Activated CD4-positive, alpha-beta memory T cell treated with anti-CD3 and anti-CD28 coated beads, Interleukin-2, amount 10 ng/mL, durations not matched to agents 7 days and 5 days (primary cell): ENCODE measurements around the gene PRRC2B. TPM values are rescaled to one million over a fixed set of nuclear protein-coding genes. Genes with fewer than 3 reads are reported as not detected.
A peak's percentile ranks its signal among the peaks of the same experiment; 100 is the strongest.
"Not testable (repeated sequence)": the region's sequence is repeated elsewhere in the genome, so short reads cannot be mapped to it uniquely, and the experiment has no call there.

Experiments
- CTCF ChIA-PET: fragments of 350-600 bp; sonication (Branson Sonifier 250); formaldehyde crosslinking; loops from one replicate; lab custom pipeline; 2021; ENCODE audit warnings: antibody characterized with exemption, inconsistent platforms; lab: Charles Lee
- POLR2A ChIA-PET: fragments of 350-600 bp; sonication (Branson Sonifier 250); formaldehyde crosslinking; loops from one replicate; lab custom pipeline; 2021; ENCODE audit warnings: antibody characterized with exemption; lab: Charles Lee
- DNase-seq: peaks from one replicate; pipeline ENCODE4 v3.0.0-alpha.2; 2020
- H3K27ac Mint-ChIP-seq: one replicate; pipeline ENCODE4 v1.8.0; 2021; ENCODE audit warnings: mild to moderate bottlenecking, mixed read lengths
- H3K27me3 Mint-ChIP-seq: one replicate; pipeline ENCODE4 v1.8.0; 2021; ENCODE audit warnings: mixed read lengths
- H3K36me3 Mint-ChIP-seq: one replicate; pipeline ENCODE4 v1.8.0; 2021; ENCODE audit warnings: low read depth, mixed read lengths
- H3K4me1 Mint-ChIP-seq: one replicate; pipeline ENCODE4 v1.8.0; 2021; ENCODE audit warnings: mixed read lengths
- H3K4me3 Mint-ChIP-seq: one replicate; pipeline ENCODE4 v1.8.0; 2021; ENCODE audit warnings: mild to moderate bottlenecking, mixed read lengths
- H3K9me3 Mint-ChIP-seq: one replicate; pipeline ENCODE4 v1.8.0; 2021; ENCODE audit warnings: mixed read lengths
- total RNA-seq, 2 experiments: library from RNA; stranded (reverse); gene quantifications; one replicate each; pipeline ENCODE4 v1.2.3, GENCODE V29; 2021

The PRRC2B gene
- total RNA-seq, 2 experiments from 2014 or later, result 178 to 190 TPM

DNA sequence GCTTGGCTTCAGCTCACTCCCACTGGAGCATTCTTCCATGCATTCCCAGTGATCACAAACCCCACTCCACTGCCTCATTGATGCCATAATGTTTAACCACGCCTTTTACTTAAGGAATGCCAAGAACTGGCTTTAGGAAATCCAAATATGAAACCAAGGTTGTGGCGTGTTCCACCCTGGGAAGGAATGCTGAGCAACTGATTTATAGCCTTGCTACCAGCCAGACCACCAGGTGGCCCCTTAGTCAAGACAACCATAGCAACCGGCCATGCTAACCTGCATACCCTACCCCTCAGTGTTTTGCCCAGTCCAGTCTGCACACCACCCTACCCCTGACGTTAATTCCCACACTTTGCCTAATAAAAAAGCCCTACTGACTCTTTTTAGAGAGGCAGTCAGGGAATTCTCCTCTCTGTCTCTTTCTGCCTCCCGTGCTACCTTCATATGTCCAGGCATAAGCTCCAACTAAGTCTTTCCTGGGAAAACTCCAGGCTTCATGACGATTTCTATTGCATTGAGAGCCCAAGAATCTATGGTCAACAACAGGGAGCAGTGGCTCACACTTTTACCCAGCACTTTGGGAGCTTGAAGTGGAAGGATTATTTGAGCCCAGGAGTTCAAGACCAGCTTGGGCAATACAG lies 27.0 kb upstream of the PRRC2B start:
- H3K36me3 Mint-ChIP-seq, result no peaks in the 10 kb centered on the region
- no peak overlapping the region for H3K27ac Mint-ChIP-seq
- no peaks in the 10 kb centered on the region for H3K9me3 Mint-ChIP-seq
- peaks cover 2% of the 10 kb centered on the region for H3K4me1 Mint-ChIP-seq
- no peak for DNase-seq
- POLR2A ChIA-PET, result no interaction called here
- no peak overlapping the region for H3K4me3 Mint-ChIP-seq
- H3K27me3 Mint-ChIP-seq, result no peaks in the 10 kb centered on the region
- CTCF ChIA-PET, result interaction anchor here (0.8 to 1.6 kb wide), 2 partner anchors 16 to 24 kb away, joined by 3 to 6 read pairs; no protein-coding TSS in a partner anchor

DNA sequence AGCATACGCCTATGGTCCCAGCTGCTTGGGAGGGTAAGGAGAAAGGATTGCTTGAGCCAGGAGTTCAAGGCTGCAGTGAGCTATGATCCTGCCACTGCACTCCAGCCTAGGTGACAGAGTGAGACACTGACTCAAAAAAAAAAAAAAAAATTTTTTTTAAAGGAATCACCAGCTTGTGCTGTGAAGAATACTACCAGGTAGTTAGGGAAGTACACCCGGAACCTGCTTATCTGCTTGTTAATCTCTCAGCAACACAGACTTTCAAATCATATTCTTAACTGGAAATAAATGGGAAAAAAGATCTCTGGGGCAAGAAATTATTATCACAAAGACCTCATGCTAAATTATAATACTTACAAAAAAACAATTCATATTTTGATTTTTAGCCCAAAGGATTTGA lies 26.4 kb upstream of the PRRC2B start:
- DNase-seq, result no peak
- ChIA-PET POLR2A (no interaction called here), CTCF (interaction anchor here (0.6 to 1.6 kb wide), 3 partner anchors 17 to 321 kb away, joined by 3 to 6 read pairs (median 6); no protein-coding TSS in a partner anchor)
- H3K36me3 Mint-ChIP-seq, result no peaks in the 10 kb centered on the region
- H3K4me1 Mint-ChIP-seq, result peaks cover 7% of the 10 kb centered on the region
- no peaks in the 10 kb centered on the region for H3K9me3 Mint-ChIP-seq
- H3K27me3 Mint-ChIP-seq, result no peaks in the 10 kb centered on the region
- H3K4me3 Mint-ChIP-seq, result no peak overlapping the region
- H3K27ac Mint-ChIP-seq, result no peak overlapping the region

DNA sequence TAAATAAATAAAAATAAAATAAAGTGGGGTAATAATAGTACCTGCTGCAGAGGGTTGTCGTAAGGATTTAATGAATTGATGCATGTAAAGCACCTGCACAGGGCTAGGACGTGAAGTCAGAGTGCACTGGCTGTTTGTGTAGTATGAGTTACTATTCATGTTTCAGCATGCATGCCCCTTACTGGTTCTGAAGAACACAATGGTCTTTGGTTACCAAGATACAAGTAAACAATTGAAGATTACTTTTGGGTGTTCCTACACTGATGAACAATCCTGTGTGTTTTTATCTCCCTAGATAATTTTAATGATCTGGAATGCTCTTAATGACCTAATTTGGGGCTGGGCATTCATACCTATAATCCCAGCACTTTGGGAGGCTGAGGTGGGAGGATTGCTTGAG lies 23.2 kb upstream of the PRRC2B start:
- no peak for DNase-seq
- Mint-ChIP-seq H3K36me3 (no peaks in the 10 kb centered on the region), H3K27me3 (no peaks in the 10 kb centered on the region), H3K4me1 (peaks cover 19% of the 10 kb centered on the region), H3K27ac (no peak overlapping the region), H3K9me3 (no peaks in the 10 kb centered on the region), H3K4me3 (no peak overlapping the region)
- ChIA-PET CTCF (interaction anchor here (0.5 to 0.7 kb wide), 2 partner anchors 10 to 60 kb away, joined by 3 to 5 read pairs; no protein-coding TSS in a partner anchor), POLR2A (no interaction called here)

DNA sequence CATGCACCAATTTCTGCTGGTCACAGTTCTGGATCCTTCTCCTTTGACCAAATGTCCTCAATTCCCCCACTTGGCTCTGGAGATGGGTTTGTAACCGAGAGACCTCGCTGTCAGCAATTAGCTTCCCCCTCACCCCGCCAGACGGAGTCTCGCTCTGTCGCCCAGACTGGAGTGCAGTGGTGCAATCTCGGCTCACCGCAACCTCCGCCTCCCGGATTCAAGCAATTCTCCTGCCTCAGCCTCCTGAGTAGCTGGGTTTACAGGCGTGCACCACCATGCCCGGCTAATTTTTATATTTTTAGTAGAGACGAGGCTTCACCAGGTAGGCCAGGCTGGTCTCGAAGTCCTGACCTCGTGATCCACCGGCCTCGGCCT lies 21.3 kb upstream of the PRRC2B start:
- DNase-seq, result not testable (repeated sequence)

DNA sequence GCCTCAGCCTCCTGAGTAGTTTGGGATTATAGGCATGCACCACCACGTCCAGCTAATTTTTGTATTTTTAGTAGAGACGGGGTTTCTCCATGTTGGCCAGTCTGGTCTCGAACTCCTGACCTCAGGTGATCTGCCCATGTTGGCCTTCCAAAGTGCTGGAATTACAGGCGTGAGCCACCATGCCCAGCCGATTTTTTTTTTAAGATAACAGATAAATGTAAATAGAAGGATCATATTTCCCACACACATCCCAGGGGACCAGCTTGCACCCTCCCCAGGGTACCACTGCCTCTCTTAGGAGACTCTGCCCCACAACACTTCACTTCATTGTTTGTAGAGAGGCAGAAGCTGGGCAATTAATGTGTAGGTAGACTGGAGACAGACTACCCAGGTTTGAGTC lies 19.2 kb upstream of the PRRC2B start:
- H3K36me3 Mint-ChIP-seq, H3K9me3 Mint-ChIP-seq, DNase-seq, H3K27me3 Mint-ChIP-seq, CTCF ChIA-PET, H3K27ac Mint-ChIP-seq: not testable (repeated sequence)
- Mint-ChIP-seq H3K4me1 (peaks cover 19% of the 10 kb centered on the region), H3K4me3 (peak overlapping the region; percentile 96)
- POLR2A ChIA-PET, result interaction anchor here (3.5 kb wide), 1 partner anchor 23 kb away, joined by 42 read pairs; no protein-coding TSS in a partner anchor

More for the DNA sequence above, 21.3 kb upstream of the PRRC2B start:
- Mint-ChIP-seq H3K4me3 (peak overlapping the region; percentile 96), H3K27ac (peak overlapping the region; percentile 88), H3K4me1 (peaks cover 19% of the 10 kb centered on the region)
- H3K27me3 Mint-ChIP-seq, H3K36me3 Mint-ChIP-seq, H3K9me3 Mint-ChIP-seq: not testable (repeated sequence)
- CTCF ChIA-PET, result interaction anchor here (0.6 to 2.7 kb wide), 17 partner anchors 8 to 1839 kb away, joined by 3 to 21 read pairs (median 6); partner anchors contain the start of gene POMT1
- POLR2A ChIA-PET, result interaction anchor here (0.8 to 3.5 kb wide), 31 partner anchors 10 to 1298 kb away, joined by 3 to 42 read pairs (median 4); partner anchors contain the start of genes GTF3C4, NTNG2, NUP214 and POMT1

DNA sequence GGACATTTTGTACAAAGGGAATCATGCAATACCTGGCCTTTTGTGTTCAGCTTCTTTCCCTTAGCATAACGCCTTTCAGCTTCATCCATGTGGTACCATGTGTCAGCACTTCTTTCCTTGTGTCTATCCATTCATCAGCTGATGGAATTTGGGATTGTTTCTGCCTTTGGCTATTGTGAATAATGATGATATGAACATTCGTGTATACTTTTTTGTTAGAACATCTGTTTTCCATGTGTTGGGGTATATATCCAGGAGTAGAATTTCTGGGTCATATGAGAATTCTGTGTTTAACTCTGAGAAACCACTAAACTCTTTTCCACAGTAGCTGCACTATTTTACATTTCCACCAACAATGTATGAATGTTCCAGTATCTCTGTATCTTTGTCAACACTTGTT lies 14.8 kb upstream of the PRRC2B start:
- Mint-ChIP-seq H3K4me3 (no peak overlapping the region), H3K36me3 (no peaks in the 10 kb centered on the region), H3K4me1 (peaks cover 7% of the 10 kb centered on the region), H3K27ac (no peak overlapping the region), H3K27me3 (peaks cover 3% of the 10 kb centered on the region), H3K9me3 (no peaks in the 10 kb centered on the region)
- ChIA-PET POLR2A (no interaction called here), CTCF (no interaction called here)
- no peak for DNase-seq

DNA sequence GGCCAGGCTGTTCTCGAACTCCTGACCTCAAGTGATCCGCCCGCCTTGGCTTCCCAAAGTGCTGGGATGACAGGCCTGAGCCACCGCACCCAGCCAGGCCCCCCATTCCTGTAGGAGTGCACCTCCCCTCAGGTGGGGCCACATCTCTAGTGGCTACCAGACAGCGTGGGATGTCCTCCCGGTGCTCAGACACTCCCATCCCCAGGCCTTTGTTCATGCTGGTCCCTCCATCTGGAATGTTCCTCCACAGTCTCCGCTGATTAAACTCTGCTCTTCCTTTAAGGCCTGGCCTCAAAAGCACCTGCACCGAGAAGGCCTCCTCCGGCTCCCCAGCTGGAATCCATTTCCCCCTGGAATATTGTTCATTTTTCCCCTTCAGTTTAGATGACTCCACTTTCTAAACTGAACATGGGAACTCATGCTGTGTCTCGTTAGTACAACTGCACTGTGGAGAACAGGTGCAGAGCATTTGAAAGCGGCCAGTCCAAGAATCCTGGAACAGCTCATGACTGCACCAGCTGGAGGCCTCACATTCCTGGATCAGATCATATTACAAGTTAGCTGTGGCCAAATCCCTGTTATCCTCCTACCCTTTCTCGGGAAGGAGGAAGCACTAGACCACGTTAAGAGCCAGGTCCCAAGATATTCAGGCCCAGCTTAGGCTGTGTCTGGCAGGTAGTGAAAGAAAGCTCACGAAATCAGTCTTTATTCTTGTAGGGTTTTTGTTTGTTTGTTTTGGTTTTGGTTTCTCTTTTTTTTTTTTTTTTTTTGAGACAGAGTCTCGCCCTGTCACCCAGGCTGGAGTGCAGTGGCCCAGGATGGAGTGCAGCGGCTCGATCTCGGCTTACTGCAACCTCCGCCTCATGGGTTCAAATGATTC lies 10.8 kb upstream of the PRRC2B start:
- no peaks in the 10 kb centered on the region for H3K9me3 Mint-ChIP-seq
- POLR2A ChIA-PET, result interaction anchor here (0.7 to 1.3 kb wide), 3 partner anchors 10 to 15 kb away, joined by 3 to 7 read pairs (median 5); no protein-coding TSS in a partner anchor

DNA sequence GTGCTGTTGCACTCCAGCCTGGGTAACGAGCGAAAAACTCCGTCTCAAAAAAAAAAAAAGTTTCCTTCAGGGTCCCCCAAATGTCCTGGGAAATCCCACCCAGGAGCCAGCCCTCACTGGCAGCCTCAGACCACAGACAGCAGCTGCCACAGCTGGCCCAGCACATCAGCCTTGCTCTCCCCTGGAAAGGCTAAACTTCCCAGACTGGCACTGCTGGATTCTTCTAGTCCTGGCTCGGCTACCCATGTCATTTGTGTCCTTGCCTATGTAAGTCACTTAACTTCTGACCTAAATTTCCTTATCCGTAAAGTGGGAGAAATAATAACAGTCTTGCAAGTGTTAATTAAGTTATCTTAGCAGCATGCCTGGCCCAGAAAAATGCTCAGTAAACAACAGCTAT lies 8.6 kb upstream of the PRRC2B start:
- H3K27ac Mint-ChIP-seq, result no peak overlapping the region
- H3K9me3 Mint-ChIP-seq, result no peaks in the 10 kb centered on the region
- no peaks in the 10 kb centered on the region for H3K36me3 Mint-ChIP-seq
- DNase-seq, result no peak
- H3K4me1 Mint-ChIP-seq, result peaks cover 6% of the 10 kb centered on the region
- no peak overlapping the region for H3K4me3 Mint-ChIP-seq
- ChIA-PET CTCF (interaction anchor here (3.5 kb wide), 1 partner anchor 12 kb away, joined by 13 read pairs; no protein-coding TSS in a partner anchor), POLR2A (interaction anchor here (1.1 kb wide), 1 partner anchor 12 kb away, joined by 7 read pairs; no protein-coding TSS in a partner anchor)
- peaks cover 6% of the 10 kb centered on the region for H3K27me3 Mint-ChIP-seq

More for the DNA sequence above, 10.8 kb upstream of the PRRC2B start:
- H3K4me1 Mint-ChIP-seq, result peaks cover 6% of the 10 kb centered on the region
- H3K36me3 Mint-ChIP-seq, result no peaks in the 10 kb centered on the region
- no peak overlapping the region for H3K4me3 Mint-ChIP-seq
- CTCF ChIA-PET, result interaction anchor here (0.6 to 3.5 kb wide), 6 partner anchors 9 to 194 kb away, joined by 3 to 13 read pairs (median 4); no protein-coding TSS in a partner anchor
- peaks cover 10% of the 10 kb centered on the region for H3K27me3 Mint-ChIP-seq
- H3K27ac Mint-ChIP-seq, result no peak overlapping the region
- DNase-seq, result no peak

DNA sequence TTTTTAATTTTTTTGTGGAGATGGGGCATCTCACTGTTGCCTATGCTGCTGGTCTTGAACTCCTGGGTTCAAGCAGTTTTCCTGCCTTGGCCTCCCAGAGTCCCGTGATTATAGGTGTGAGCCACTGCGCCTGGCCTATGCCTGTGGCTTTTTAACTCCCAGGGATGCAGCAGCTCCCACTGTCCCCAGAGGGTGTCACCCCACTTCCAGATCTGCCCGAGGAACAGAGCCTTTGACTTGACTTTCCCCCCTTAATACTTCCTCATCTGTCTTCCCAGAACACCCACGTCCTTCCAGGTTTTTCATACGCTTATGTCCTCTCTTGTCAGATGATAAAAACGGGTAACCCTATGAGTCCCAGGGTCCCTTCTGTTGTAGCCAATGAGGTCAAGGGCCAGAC lies 7.6 kb upstream of the PRRC2B start:
- Mint-ChIP-seq H3K27ac (no peak overlapping the region), H3K4me3 (no peak overlapping the region), H3K36me3 (no peaks in the 10 kb centered on the region), H3K27me3 (peaks cover 11% of the 10 kb centered on the region), H3K4me1 (peaks cover 6% of the 10 kb centered on the region), H3K9me3 (no peaks in the 10 kb centered on the region)
- ChIA-PET POLR2A (no interaction called here), CTCF (no interaction called here)
- DNase-seq, result no peak

DNA sequence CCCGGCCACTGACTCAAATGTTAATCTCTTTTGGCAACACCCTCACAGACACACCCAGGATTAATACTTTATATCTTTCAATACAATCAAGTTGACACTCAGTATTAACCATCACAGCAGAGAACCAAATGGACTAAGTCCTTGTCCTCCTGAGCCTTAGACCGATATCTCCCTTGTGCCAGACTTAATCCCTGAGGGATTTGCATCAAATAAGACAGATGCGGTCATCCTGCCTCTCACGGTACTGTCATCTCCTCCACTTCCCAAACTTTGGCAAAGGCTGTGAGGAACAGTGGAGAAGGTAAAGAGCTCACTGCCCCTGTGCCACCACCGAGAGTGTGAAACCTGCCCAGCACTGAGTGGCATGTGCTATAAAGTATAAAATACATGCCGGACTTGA lies 6.5 kb upstream of the PRRC2B start:
- no peak overlapping the region for H3K27ac Mint-ChIP-seq
- CTCF ChIA-PET, result no interaction called here
- POLR2A ChIA-PET, result no interaction called here
- DNase-seq, result no peak
- H3K4me1 Mint-ChIP-seq, result peaks cover 6% of the 10 kb centered on the region
- no peaks in the 10 kb centered on the region for H3K36me3 Mint-ChIP-seq
- no peak overlapping the region for H3K4me3 Mint-ChIP-seq
- no peaks in the 10 kb centered on the region for H3K9me3 Mint-ChIP-seq
- H3K27me3 Mint-ChIP-seq, result peaks cover 14% of the 10 kb centered on the region

DNA sequence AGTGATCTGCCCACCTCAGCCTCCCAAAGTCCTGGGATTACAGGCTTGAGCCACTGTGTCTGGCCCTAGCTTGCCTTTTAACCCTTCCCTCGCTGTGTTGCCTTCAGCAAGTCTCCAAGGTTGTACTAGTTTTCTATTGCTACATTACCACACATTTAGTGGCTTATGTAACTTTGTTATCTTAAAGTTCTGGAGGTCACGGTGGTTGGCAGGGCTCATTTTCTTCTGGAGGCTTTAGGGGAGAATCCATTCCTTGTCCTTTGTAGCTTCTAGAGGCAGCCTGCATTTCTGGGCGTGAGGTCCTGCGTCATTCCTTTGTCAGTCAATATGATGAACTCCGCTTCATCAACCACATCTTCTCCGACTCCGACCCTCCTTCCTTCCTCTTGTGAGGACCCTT lies 2.9 kb upstream of the PRRC2B start:
- ChIA-PET CTCF (interaction anchor here (0.7 kb wide), 1 partner anchor 175 kb away, joined by 4 read pairs; no protein-coding TSS in a partner anchor), POLR2A (interaction anchor here (3.1 kb wide), 1 partner anchor 18 kb away, joined by 10 read pairs; no protein-coding TSS in a partner anchor)
- peaks cover 9% of the 10 kb centered on the region for H3K36me3 Mint-ChIP-seq
- no peak for DNase-seq
- H3K27me3 Mint-ChIP-seq, result peaks cover 14% of the 10 kb centered on the region
- H3K27ac Mint-ChIP-seq, result no peak overlapping the region
- no peak overlapping the region for H3K4me3 Mint-ChIP-seq
- peaks cover 20% of the 10 kb centered on the region for H3K4me1 Mint-ChIP-seq
- H3K9me3 Mint-ChIP-seq, result no peaks in the 10 kb centered on the region

DNA sequence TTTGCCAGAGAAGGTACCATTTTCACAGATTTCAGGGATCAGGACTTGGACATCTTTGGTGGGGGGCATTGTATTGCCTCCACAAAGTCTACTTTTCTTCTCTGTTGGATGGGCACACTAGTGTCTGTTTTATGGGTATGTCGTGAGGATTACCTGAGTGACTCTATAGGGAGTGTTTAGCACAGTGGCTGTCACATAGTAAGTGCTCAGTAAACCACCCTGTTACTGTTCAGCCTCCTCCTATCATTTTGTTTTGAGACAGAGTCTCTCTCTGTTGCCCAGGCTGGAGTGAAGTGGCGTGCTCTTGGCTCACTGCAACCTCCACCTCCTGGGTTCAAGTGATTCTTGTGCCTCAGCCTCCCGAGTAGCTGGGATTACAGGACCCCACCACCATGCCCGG lies 2.4 kb upstream of the PRRC2B start:
- Mint-ChIP-seq H3K36me3 (peaks cover 10% of the 10 kb centered on the region), H3K27ac (no peak overlapping the region), H3K9me3 (no peaks in the 10 kb centered on the region), H3K4me1 (peaks cover 24% of the 10 kb centered on the region), H3K27me3 (peaks cover 12% of the 10 kb centered on the region), H3K4me3 (no peak overlapping the region)
- ChIA-PET CTCF (no interaction called here), POLR2A (interaction anchor here (3.1 kb wide), 1 partner anchor 18 kb away, joined by 10 read pairs; no protein-coding TSS in a partner anchor)
- no peak for DNase-seq
